SK-N-SH treated with all-trans-retinoic acid at 6 μM for 48 hours (cell line): ENCODE data around the gene CMIP.

Source experiments
- ATAC-seq: fragments of 200-7000 bp; cut with Tn5 transposase; 3 replicates; pipeline ENCODE4 v1.9.1; 2020; ENCODE audit warnings: mild to moderate bottlenecking, moderate library complexity
- ARNTL ChIP-seq: fragments of 450-650 bp; formaldehyde crosslinking; IDR thresholded peaks from 2 replicates; pipeline ENCODE4 v1.5.0; 2020; ENCODE audit warnings: low read depth, mild to moderate bottlenecking, moderate library complexity, borderline replicate concordance
- BACH2 ChIP-seq: fragments of 250-450 bp; sonication (Bioruptor Pico); IDR thresholded peaks from 2 replicates; pipeline ENCODE4 v1.9.0; 2021; ENCODE audit warnings: mild to moderate bottlenecking, borderline replicate concordance
- CSDC2 ChIP-seq: fragments of 250-450 bp; sonication (Bioruptor Pico); IDR thresholded peaks from 2 replicates; pipeline ENCODE4 v1.5.0; 2020; ENCODE audit warnings: mild to moderate bottlenecking, moderate library complexity
- GLIS3 ChIP-seq: fragments of 250-450 bp; sonication (Bioruptor Pico); IDR thresholded peaks from 2 replicates; pipeline ENCODE4 v1.5.0; 2020; ENCODE audit warnings: mild to moderate bottlenecking, moderate library complexity
- ISL1 ChIP-seq: fragments of 250-450 bp; sonication (Bioruptor Pico); IDR thresholded peaks from 2 replicates; pipeline ENCODE4 v2.1.2; 2022; ENCODE audit warnings: mild to moderate bottlenecking, moderate library complexity
- OSR1 ChIP-seq: fragments of 250-450 bp; sonication (Bioruptor Pico); IDR thresholded peaks from 2 replicates; pipeline ENCODE4 v1.8.0; 2022; ENCODE audit warnings: moderate library complexity, mild to moderate bottlenecking, inconsistent platforms
- PPARA ChIP-seq: fragments of 250-450 bp; sonication (Bioruptor Pico); IDR thresholded peaks from 2 replicates; pipeline ENCODE4 v1.5.0; 2020; ENCODE audit warnings: mild to moderate bottlenecking, borderline replicate concordance
- RARB ChIP-seq: fragments of 250-450 bp; sonication (Bioruptor Pico); IDR thresholded peaks from 2 replicates; pipeline ENCODE4 v1.8.0; 2021; ENCODE audit warnings: mild to moderate bottlenecking, moderate library complexity
- TCF4 ChIP-seq: fragments of 250-450 bp; sonication (Bioruptor Pico); IDR thresholded peaks from 2 replicates; pipeline ENCODE4 v1.8.0; 2021; ENCODE audit warnings: mild to moderate bottlenecking, moderate library complexity, borderline replicate concordance
- TOX ChIP-seq: fragments of 250-450 bp; sonication (Bioruptor Pico); IDR thresholded peaks from 2 replicates; pipeline ENCODE4 v1.8.0; 2021; ENCODE audit warnings: mild to moderate bottlenecking, moderate library complexity, borderline replicate concordance
- ZC3H10 ChIP-seq: fragments of 250-450 bp; sonication (Bioruptor Pico); IDR thresholded peaks from 2 replicates; pipeline ENCODE4 v1.5.1; 2021; ENCODE audit warnings: mild to moderate bottlenecking, moderate library complexity
- ZFP3 ChIP-seq: fragments of 250-450 bp; sonication (Bioruptor Pico); IDR thresholded peaks from 2 replicates; pipeline ENCODE4 v1.5.0; 2020; ENCODE audit warnings: mild to moderate bottlenecking, moderate library complexity
- ZFP30 ChIP-seq: fragments of 450-650 bp; formaldehyde crosslinking; IDR thresholded peaks from 2 replicates; pipeline ENCODE4 v1.5.0; 2022; ENCODE audit warnings: mild to moderate bottlenecking, moderate library complexity
- ZNF565 ChIP-seq: fragments of 450-650 bp; formaldehyde crosslinking; conservative IDR thresholded peaks from 2 replicates; pipeline ENCODE4 v1.5.0; 2020; ENCODE audit warnings: low read depth, mild to moderate bottlenecking, moderate library complexity
- ZNF8 ChIP-seq: fragments of 450-650 bp; formaldehyde crosslinking; IDR thresholded peaks from 2 replicates; pipeline ENCODE4 v1.5.0; 2020; ENCODE audit warnings: mild to moderate bottlenecking, moderate library complexity
- TF ChIP-seq, protein P1 (sequence below): fragments of 250-450 bp; sonication (Bioruptor Pico); IDR thresholded peaks from 2 replicates; pipeline ENCODE4 v1.5.0; 2020; ENCODE audit warnings: mild to moderate bottlenecking, moderate library complexity
- TF ChIP-seq, protein P2 (sequence below): fragments of 250-450 bp; sonication (Bioruptor Pico); IDR thresholded peaks from 2 replicates; pipeline ENCODE4 v1.5.1; 2021; ENCODE audit warnings: mild to moderate bottlenecking, moderate library complexity
- TF ChIP-seq, protein P3 (sequence below): fragments of 250-450 bp; sonication (Bioruptor Pico); IDR thresholded peaks from 2 replicates; pipeline ENCODE4 v1.8.0; 2020; ENCODE audit warnings: mild to moderate bottlenecking, moderate library complexity, borderline replicate concordance
- TF ChIP-seq, protein P4 (sequence below): fragments of 250-450 bp; sonication (Bioruptor Pico); IDR thresholded peaks from 2 replicates; pipeline ENCODE4 v1.5.1; 2020; ENCODE audit warnings: low read depth, mild to moderate bottlenecking, moderate library complexity
- TF ChIP-seq, protein P5 (sequence below): fragments of 250-450 bp; sonication (Bioruptor Pico); IDR thresholded peaks from 2 replicates; pipeline ENCODE4 v1.8.0; 2021; ENCODE audit warnings: low read depth, mild to moderate bottlenecking, moderate library complexity, borderline replicate concordance

Gene CMIP

DNA sequence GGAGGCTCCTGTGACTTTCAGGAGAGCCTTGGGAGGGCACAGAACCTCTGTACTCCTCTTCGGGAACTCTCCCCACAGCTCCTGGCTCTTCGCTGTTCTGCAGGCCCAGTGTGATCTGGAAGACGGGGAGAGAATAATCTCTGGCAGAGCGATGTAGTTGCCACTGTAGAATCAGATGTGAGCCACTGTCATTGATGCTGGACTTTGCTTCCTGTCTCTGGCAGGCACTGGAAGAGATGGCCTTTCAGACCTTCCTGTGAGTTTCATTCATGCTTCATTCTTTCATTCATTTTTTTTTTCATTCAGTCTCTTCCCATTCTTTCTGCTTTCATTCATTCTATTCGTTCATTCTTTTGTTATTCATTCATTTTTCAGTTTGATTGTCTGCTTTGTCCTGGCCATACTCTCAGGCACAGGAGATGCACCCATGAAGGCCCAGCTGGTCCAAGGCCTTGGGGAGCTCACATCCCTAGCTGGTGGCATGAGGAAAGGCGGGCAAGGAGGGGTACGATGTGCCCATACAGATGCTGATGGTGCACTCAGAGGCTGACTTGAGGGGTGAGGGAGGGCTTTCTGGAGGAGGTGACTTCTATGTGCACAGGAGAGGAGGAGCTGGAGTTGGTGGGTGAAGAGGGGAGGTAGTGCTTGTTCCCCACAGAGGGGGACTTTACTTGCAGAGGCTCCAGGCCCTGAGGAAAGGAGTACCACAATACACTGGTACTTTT, 44.2 kb downstream of the CMIP start:
- no peak for ATAC-seq
- TF ChIP-seq GLIS3 (CRISPR knock-in tag) = no peak

DNA sequence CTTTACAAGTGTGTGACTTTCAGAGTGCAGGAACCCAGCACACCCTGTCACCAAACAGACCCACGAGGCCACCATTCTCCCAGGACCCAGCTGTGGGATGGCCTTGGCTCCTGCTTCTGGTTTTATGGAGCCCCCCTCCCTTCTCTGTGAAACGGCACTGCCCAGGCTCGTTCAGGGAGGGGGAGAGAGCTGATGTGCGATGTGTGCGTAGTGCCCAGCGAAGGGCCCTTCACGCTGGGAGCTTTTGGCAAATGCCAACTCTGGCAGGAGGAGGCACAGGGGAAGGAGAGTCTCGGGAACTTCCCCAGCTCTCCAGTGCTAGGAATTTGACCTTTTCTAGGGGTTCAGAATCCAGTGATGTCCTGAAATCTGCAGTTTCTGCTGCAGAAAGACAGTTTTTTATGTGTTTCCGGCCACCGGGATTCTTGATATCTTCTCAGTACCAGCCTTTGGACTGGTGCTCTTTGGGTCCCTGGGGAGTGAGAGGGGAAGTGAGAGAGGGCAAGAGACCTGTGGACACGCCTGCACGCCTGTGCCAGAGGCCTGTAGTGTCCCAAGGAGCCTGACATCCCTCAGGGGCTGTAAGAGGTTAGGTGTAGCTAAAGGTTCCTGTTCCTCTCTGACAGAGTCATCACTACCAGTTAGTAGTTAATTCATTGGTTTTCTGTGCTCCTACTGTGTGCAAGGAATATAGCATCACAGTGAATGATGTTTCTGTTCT, 45.1 kb downstream of the CMIP start:
- TF ChIP-seq ISL1 (CRISPR knock-in tag) (no peak), ZNF565 (no peak), ZFP3 (no peak), RARB (CRISPR knock-in tag) (no peak), TCF4 (CRISPR knock-in tag) (no peak), ZFP30 (CRISPR knock-in tag) (no peak), ZNF8 (no peak)
- TF ChIP-seq, protein P1, sequence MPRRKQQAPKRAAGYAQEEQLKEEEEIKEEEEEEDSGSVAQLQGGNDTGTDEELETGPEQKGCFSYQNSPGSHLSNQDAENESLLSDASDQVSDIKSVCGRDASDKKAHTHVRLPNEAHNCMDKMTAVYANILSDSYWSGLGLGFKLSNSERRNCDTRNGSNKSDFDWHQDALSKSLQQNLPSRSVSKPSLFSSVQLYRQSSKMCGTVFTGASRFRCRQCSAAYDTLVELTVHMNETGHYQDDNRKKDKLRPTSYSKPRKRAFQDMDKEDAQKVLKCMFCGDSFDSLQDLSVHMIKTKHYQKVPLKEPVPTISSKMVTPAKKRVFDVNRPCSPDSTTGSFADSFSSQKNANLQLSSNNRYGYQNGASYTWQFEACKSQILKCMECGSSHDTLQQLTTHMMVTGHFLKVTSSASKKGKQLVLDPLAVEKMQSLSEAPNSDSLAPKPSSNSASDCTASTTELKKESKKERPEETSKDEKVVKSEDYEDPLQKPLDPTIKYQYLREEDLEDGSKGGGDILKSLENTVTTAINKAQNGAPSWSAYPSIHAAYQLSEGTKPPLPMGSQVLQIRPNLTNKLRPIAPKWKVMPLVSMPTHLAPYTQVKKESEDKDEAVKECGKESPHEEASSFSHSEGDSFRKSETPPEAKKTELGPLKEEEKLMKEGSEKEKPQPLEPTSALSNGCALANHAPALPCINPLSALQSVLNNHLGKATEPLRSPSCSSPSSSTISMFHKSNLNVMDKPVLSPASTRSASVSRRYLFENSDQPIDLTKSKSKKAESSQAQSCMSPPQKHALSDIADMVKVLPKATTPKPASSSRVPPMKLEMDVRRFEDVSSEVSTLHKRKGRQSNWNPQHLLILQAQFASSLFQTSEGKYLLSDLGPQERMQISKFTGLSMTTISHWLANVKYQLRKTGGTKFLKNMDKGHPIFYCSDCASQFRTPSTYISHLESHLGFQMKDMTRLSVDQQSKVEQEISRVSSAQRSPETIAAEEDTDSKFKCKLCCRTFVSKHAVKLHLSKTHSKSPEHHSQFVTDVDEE (CRISPR knock-in tag) = no peak
- TF ChIP-seq, protein P2, sequence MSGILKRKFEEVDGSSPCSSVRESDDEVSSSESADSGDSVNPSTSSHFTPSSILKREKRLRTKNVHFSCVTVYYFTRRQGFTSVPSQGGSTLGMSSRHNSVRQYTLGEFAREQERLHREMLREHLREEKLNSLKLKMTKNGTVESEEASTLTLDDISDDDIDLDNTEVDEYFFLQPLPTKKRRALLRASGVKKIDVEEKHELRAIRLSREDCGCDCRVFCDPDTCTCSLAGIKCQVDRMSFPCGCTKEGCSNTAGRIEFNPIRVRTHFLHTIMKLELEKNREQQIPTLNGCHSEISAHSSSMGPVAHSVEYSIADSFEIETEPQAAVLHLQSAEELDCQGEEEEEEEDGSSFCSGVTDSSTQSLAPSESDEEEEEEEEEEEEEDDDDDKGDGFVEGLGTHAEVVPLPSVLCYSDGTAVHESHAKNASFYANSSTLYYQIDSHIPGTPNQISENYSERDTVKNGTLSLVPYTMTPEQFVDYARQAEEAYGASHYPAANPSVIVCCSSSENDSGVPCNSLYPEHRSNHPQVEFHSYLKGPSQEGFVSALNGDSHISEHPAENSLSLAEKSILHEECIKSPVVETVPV (CRISPR knock-in tag) = no peak
- TF ChIP-seq, protein P3, sequence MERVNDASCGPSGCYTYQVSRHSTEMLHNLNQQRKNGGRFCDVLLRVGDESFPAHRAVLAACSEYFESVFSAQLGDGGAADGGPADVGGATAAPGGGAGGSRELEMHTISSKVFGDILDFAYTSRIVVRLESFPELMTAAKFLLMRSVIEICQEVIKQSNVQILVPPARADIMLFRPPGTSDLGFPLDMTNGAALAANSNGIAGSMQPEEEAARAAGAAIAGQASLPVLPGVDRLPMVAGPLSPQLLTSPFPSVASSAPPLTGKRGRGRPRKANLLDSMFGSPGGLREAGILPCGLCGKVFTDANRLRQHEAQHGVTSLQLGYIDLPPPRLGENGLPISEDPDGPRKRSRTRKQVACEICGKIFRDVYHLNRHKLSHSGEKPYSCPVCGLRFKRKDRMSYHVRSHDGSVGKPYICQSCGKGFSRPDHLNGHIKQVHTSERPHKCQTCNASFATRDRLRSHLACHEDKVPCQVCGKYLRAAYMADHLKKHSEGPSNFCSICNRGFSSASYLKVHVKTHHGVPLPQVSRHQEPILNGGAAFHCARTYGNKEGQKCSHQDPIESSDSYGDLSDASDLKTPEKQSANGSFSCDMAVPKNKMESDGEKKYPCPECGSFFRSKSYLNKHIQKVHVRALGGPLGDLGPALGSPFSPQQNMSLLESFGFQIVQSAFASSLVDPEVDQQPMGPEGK = no peak
- TF ChIP-seq, protein P4, sequence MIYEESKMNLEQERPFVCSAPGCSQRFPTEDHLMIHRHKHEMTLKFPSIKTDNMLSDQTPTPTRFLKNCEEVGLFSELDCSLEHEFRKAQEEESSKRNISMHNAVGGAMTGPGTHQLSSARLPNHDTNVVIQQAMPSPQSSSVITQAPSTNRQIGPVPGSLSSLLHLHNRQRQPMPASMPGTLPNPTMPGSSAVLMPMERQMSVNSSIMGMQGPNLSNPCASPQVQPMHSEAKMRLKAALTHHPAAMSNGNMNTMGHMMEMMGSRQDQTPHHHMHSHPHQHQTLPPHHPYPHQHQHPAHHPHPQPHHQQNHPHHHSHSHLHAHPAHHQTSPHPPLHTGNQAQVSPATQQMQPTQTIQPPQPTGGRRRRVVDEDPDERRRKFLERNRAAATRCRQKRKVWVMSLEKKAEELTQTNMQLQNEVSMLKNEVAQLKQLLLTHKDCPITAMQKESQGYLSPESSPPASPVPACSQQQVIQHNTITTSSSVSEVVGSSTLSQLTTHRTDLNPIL (CRISPR knock-in tag) = no peak
- ATAC-seq = no peak

DNA sequence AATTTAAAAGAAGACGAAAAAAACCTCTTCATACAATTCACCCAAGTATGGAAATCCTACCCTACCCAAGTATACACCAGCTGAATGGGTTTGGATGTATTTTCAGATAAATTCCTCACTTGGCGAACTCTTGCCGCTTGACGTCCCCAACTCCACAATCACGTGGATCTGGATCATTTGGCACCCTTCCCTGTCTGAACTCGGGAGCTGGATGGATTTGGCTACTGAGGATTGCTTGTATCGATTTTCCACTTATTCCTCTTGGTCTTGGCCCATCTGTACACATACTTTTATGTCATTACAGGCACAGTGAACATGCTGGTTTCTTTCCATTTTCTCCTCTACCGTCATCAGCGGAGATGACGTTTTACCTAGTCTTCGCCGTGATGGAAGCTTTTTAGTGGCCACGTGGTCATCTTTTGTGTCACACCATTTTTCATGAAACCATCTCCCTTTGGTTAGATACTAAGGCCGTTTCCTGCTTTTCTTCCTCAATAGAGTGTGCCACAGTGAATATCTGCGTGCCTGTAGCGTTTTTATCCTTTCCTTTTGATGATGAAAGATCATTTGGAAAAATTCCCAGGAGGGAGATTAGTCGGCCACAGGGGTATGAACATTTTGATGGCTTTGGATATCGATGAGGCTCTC, 47.1 kb downstream of the CMIP start:
- TF ChIP-seq GLIS3 (CRISPR knock-in tag) (no peak), OSR1 (no peak), TOX (CRISPR knock-in tag) (no peak), ZFP30 (CRISPR knock-in tag) (no peak), ARNTL (CRISPR knock-in tag) (no peak), BACH2 (CRISPR knock-in tag) (no peak), ZC3H10 (CRISPR knock-in tag) (no peak), ZNF8 (no peak), PPARA (no peak), CSDC2 (CRISPR knock-in tag) (no peak), ZNF565 (no peak)
- TF ChIP-seq, protein P1 (CRISPR knock-in tag) = no peak
- TF ChIP-seq, protein P5, sequence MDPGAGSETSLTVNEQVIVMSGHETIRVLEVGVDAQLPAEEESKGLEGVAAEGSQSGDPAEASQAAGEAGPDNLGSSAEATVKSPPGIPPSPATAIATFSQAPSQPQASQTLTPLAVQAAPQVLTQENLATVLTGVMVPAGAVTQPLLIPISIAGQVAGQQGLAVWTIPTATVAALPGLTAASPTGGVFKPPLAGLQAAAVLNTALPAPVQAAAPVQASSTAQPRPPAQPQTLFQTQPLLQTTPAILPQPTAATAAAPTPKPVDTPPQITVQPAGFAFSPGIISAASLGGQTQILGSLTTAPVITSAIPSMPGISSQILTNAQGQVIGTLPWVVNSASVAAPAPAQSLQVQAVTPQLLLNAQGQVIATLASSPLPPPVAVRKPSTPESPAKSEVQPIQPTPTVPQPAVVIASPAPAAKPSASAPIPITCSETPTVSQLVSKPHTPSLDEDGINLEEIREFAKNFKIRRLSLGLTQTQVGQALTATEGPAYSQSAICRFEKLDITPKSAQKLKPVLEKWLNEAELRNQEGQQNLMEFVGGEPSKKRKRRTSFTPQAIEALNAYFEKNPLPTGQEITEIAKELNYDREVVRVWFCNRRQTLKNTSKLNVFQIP (CRISPR knock-in tag) = no peak
- TF ChIP-seq, protein P4 (CRISPR knock-in tag) = no peak
- TF ChIP-seq, protein P2 (CRISPR knock-in tag) = no peak
- ATAC-seq = no peak
